Fibroblast of the conjunctiva (primary cell): ENCODE results near the gene MRPL44.

Experiments used
- DNase-seq: peaks from one replicate; pipeline ENCODE4 v3.0.0-alpha.2; 2010; ENCODE audit warnings: low read depth

MRPL44 gene

DNA sequence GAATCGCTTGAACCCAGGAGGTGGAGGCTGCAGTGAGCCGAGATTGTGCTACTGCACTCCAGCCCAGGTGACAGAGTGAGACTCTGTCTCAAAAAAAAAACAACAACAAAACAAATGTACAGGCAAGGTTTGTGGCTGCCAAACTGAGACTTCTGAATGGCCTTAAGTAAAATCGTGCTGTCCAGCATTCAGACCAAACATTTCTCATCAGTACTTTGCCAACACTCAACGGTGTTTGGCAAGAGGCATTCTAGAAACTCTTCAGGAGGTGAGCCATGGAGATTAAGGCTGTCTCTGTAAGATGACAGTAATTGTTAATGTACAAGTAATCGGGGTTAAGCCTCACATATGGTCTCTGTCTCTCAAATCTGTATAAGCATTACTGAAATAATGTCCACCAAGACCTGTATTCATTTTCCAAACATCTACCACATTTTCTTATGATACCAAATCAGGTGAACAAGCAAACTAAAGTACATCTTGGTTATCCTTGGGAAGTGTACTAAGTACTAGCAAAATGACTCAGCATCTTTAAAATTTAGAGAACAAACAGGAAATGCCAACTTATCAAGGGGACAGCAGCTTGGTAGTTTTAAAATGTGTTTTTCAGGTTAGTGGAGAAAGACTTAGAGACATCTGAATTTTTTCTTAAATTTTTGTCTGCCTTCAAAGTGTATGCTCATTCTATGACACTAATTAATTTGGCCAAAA is 52.5 kb downstream of the MRPL44 start:
- DNase-seq, result no peak

DNA sequence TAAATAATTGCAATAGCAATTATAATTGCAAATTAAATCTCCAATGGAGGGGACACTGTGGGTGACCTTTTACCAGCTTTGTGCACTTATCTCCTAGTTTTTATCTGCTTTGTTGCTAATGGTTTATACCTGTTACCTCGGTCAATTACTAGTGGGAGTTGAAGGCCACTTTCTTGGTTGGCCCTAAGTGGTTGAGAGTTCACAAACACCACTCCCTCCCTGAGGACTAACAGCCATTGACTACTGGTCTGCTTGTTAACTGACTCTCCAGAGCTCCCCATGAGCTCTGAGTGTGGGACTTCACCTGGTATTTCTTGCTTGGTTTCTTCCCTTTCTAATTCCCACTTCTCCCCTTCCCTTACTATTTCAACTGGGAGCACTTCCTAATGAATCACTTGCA is 54.6 kb downstream of the MRPL44 start:
- DNase-seq, result no peak

DNA sequence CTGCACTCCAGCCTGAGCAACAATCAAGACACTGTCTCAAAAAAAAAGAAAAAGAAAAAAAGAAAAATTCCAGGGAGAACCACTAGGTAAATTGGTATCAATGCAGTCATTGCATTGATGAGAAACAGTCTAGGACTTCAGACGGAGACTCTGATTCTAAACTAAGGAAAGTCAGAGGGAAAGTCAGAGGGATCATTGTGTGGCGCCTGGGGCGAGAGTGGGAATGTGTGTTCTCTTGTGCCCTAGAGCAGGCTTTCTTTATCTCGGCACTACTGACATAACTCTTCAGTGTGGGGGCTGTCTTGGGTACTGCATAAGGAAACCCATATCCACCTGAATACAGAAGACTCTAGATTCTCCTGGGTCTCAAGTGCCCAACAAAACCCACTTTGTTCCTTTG is 57.1 kb downstream of the MRPL44 start:
- DNase-seq, result no peak

DNA sequence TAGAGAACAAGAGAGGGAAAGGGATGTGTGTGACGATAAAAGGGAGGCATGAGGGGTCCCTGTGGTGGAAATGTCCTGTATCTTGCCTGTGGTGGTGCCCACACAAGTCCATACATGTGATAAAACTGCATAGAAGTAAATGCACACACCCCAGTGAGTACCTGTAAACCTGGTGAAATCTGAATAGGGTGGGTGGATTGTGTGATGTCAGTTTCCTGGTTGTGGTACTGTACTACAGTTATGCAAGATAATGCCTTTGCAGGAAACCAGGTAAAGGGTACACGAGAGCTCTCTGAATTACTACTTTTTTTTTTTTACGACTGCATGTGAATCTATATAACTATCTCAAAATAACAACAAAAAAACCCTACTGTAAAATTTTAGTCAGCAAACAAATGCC is 59.7 kb downstream of the MRPL44 start:
- DNase-seq, result no peak
